GM19193 (cell line): ENCODE measurements around the gene PRDM2.

Experiments
- POLR2A ChIP-seq: IDR thresholded peaks from 4 replicates; pipeline ENCODE4 v1.6.1; 2011; ENCODE audit not compliant: insufficient read depth, insufficient read length; ENCODE audit errors: extremely low read depth

The PRDM2 gene

DNA sequence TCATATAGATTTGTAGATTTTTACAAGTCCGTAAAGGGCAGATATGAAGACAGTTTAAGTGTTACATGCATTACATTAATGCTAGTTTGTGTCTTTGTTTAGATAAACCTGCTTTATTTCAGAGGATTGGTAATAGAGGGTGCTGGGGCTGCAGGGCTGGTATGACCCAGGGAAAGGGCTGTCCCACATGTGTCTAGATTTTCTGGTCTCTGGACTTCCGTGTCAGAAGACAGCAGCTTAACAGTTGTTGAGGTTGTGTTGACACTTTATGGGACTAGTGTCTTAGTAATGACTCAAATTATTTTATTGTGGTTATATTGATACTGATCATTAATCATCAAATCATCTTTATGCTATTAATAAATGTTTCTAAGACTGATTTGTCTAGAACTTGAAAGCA lies 10.1 kb downstream of the PRDM2 start:
- TF ChIP-seq POLR2A, result no peak

- no peak for TF ChIP-seq POLR2A
Measured at GRCh38 chr1:13714851-13715250, 14.9 kb downstream of the PRDM2 start.

DNA sequence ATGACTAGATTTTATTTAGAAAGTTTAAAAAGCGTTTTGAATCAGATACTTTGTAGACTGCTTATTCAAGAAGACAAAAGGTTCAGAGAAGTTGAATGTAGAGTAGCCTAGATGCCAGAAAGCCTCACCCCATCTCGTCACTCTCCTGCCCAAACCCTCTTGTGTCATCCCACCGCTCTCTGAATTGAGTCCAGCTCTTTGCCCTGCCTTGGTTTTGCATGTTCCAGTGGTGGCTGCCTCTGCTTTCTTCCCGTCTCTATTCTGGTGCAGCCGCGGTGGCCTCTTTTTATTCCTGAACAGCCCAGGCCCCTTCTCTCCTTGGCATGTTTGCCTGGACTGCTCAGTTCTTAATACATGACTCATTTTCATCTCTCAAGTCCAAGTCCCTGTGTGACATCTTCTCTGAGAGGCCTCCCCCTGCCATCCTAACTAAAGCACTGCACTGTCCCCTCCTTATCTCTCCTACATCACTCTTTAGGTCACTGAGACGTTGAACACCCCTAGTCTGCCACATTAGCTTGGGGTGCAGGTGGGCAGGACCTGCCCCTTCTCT lies 22.9 kb downstream of the PRDM2 start:
- TF ChIP-seq POLR2A, result no peak

GRCh38 chr1:13723810-13724209 lies 23.8 kb downstream of the PRDM2 start:
- no peak for TF ChIP-seq POLR2A

DNA sequence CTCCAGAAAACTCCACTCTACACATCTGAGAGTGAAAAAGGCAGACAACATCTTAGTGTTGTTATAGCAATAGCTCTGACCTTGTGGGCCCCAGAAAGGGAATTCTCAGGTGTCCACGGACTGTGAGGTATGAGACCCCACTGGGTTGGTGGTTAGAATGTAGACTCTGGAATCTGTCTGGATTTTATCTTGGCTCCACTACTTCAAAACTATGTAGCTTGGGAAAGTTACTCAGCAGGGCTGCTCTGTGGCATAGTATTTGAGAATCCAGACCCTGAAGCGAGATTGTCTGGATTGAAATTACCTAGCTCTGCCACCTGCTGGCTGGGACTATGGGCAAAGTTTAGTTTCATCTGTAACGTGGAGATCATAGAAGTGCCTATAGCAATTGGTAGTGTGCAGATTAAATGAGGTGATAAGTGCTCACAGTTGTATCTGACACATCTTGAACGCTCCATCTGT lies 25.8 kb downstream of the PRDM2 start:
- TF ChIP-seq POLR2A, result no peak

DNA sequence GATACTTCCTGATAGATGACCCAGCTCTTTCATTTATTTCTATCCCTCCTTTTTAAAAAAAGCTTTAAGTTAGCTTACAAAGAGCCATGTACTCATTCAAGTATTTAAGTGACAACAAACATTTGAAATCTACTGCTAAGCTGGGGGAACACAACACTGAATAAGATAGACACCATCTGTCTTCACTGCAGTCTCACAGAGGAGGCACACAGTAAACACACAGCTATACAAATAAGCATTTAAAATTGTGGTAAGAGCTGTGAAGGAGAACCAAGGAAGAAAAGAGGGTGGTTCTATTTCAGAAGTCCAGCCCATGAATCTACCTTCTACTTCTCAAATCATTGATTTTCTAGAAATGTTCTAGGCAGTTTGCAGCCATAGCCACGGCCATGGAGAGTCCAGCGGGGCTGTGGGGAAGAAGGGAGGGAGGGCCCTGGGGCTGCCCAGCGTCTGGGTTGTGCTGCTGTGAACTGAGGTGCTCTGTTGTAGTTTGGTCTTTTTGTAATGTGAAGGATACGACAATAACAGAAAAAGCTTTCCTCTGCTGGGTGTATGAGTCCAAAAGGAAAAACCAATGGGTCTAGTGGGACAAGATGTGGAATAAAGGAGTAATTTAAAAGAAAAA lies 28.2 kb downstream of the PRDM2 start:
- no peak for TF ChIP-seq POLR2A

DNA sequence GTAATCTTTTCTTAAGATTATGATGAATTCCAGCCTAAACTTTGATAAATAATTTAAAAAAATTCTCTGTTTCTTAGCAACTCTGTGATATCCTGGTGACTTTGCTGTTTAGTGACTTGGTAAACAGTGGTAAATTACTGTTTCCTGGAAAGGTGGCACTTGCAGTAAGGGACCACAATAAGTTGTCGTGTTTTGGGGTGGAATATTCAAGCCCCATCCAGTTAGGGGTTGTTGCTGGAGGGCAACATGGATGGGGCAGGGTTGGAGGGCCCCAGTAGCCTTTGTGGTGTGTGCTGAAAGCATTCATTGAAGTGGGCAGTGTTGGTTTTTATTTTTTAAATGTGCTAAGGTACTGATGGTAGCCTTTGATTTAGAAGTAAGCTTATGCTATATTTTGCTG lies 30.3 kb downstream of the PRDM2 start:
- TF ChIP-seq POLR2A, result no peak

DNA sequence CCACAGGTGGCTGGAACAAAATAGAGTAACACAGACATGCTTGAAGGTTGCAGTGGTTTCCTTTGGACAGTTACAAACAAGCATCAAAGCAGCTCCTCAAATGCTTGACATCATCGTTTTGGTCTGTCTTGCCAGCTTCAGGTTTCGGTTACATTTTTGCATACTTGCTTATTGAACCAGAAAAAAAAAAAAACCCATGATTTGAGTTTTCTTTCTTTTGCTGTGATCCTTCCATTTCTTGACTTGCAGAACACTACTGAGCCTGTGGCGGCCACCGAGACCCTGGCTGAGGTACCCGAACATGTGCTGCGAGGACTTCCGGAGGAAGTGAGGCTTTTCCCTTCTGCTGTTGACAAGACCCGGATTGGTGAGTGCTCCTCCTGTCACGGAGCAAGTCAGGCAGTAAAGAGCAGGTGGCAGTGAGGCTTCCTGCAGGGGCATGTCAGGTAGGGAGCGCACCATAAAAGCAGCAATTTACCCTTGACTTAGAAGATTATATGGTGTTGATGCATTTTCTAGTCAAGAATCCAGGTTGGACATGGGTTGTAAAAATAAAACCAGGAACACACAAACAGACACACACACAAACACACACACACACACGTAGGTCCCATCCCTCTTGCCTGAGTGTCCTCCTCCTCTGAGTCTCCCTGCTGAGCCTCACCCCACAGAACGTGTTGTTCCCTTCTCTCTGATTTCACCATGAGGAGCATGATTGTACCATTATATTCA lies 30.9 kb downstream of the PRDM2 start:
- TF ChIP-seq POLR2A, result peak; percentile 78

DNA sequence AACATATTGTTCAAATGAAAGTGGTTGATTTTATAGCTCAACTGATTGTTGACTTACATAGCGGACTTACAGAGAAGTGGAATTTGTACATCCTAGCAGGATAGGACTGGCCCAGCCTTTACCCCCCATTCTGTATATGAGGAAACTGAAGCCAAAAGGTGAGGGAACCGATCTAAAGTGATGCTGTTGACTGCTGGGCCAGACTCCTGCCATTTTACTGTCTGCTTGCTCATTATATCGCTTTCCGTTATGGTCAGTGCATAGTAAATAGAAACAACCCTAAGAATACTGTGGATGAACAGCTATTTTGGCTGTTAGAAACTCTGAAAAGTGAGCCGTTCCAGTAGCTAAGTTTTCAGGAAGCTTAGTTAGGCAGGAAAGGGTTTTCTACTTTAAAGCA lies 31.9 kb downstream of the PRDM2 start:
- no peak for TF ChIP-seq POLR2A

DNA sequence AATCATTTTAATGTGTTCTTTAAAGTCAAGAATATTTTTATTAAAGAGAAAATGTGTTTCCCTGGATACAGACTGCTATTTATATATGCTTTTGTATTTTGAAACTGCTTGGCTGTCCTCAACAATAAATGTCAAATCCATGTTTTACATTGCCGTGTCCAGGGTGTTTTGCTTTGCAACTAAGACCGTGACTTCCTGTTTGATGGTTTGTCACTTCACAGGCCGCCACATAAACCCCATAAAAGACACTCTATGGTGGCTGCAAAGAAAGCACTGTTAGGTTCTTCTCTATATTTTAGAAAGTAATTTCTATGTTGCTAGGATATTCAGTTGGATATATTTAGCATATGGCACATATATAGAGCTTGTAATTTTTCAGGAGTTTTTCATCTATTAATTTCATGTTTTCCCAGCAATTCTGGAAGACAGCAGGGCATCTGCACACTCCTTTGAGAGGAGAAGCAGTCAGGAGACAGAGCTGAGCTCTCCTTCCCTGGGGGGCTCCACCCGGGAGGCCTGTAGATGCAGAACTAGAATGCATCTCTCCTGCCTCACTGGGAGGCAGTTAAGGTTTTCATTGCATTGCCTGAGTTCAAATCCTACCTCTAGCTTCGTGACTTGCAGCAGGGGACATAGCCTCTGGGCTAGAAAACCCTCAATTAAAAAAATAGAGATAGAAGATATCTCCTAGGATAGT lies 33.1 kb downstream of the PRDM2 start:
- no peak for TF ChIP-seq POLR2A

DNA sequence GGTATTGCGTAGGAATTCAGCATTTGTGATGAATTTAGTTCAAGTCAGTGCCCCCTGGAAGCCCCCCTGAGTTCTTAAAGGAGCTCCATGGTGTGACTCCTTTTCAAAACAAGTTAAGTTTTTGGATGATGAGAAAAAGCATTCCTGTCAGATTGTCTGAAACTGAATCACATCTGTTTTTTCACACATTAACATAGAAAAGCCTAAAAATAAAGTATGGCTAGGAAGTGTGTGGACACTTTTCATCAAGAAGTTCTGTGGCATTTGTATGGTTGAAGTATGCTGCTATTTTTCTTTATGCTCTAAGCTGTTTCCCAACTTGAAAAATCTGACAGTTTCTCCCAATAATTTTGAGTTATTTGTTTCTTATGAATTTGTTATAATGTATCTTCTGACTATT lies 33.7 kb downstream of the PRDM2 start:
- no peak for TF ChIP-seq POLR2A

DNA sequence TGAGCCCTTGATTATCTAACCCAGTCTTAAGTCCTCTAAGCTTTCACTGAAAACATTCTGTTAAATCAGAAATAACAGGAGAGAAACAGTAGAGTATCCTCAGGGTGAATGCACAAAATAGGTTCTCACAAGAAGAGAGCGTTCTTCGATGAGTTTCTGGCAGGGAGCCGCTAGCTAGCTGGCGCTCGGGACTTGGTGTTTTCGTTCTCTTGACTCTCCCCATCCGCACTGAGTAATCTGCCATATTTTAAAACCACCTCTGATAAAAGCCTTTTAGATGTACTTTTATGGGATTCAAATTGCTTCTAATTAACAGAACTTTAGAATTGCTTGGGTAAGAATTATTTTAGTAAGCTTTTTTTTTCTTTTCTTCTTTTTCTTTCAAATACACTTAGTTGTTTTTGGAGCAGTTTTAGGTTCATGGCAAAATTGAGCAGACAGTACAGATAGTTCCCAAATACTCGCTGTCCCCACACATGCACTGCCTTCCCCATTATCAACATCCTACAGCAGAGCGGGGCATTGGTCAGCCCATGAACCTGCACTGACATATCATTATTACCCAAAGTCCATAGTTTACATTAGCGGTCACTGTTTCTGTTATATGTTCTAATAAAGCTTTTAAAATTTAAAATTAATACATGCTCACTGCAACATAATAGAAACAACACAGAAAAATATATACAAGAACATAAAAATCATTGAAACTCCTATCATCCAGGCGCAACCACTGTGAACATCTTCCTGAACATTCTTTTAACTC lies 35.4 kb downstream of the PRDM2 start:
- no peak for TF ChIP-seq POLR2A

- no peak for TF ChIP-seq POLR2A
Measured at GRCh38 chr1:13737398-13737797, 37.4 kb downstream of the PRDM2 start.

DNA sequence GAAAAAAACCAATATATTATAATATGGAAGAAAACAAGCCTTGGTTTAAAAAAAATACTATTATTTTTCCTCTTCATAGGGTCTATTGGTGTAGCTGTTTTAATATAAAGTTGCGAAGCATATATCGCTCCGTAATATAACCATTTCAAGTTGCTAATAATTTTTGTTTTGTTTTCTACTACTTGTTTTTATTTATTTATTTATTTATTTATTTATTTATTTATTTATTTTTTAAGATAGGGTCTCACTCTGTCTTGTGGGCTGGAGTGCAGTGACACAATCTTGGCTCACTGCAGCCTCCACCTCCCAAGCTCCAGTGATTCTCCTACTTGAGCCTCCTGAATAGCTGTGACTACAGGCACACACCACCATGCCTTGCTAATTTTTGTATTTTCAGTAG lies 46.4 kb downstream of the PRDM2 start:
- no peak for TF ChIP-seq POLR2A
